ENCODE measurements around the gene XPO6. TPM values are rescaled to one million over a fixed set of nuclear protein-coding genes. Genes with fewer than 3 reads are reported as not detected.

XPO6 gene
- total RNA-seq, 1 donor from 2014 or later = 30.4 TPM

- intact Hi-C loops (cut with DNase I) = no loop called here
- no peak for ATAC-seq
Measured at GRCh38 chr16:28166394-28167208, 45.2 kb downstream of the XPO6 start.

DNA sequence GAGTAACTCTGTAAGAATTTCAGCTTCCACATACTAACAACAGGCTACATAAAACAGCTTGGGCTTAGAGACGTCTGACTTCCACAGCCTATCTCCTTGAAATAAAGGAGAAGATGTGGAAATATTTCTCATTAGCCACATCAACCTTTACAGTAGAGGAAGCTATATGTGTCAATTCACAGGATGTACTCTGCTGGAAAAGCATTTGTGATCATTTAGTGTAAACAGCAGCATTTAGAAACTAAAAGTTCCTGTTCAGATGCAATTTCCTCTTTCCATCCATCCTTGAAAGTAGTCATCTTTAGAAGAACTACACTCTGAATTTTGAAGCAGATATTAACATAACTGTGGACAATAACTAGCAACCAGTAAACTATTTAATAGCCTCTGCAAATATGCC lies 46.2 kb downstream of the XPO6 start:
- intact Hi-C loops (cut with DNase I) = no loop called here
- no peak for ATAC-seq
- DNase-seq (ENCODE audit: missing footprints) = no peak

More at GRCh38 chr16:28166394-28167208, 45.2 kb downstream of the XPO6 start:
- no peak for DNase-seq (ENCODE audit: missing footprints)

DNA sequence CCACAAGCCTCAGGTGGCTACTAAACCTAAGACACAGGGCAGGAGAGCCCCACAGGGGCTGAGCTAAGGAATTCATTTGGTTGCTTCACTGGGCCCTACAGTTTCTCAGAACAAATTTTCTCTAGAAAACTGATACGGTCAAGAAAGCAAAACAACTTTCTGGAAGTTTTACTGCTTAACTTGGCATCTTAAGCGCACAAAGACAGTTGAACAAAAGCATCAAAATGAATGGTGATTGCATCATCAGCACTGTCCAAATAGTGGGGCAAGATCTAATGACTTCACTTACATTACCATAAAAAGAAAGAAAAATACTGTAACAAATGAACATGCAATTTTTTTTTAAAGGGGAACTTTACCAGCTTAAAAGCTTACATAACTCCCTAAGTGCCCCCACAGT lies 47.6 kb downstream of the XPO6 start:
- DNase-seq (ENCODE audit: missing footprints) (no peak), ATAC-seq (peak; percentile 48)
- intact Hi-C loops (cut with DNase I) = no loop called here

DNA sequence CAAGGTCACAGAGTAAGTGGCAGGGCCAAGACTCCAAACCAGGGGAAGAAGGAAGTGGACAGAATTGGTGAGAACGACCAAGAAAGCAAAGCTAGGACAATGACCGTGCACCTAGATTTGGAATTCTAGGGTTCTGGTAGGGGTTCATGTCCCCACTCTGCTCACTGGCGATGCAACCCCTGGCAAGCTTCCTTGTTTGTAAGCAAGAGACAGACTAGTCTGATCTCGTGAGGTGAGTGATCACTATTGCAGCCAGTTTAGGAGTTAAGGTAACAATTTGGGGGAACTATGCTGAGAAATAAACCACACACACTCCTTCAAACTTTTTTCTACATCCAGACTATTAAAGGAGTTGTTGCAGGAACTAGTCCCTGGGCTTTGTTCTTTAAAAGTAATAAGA lies 48.1 kb downstream of the XPO6 start:
- intact Hi-C loops (cut with DNase I) = no loop called here
- no peak for DNase-seq (ENCODE audit: missing footprints)
- no peak for ATAC-seq

DNA sequence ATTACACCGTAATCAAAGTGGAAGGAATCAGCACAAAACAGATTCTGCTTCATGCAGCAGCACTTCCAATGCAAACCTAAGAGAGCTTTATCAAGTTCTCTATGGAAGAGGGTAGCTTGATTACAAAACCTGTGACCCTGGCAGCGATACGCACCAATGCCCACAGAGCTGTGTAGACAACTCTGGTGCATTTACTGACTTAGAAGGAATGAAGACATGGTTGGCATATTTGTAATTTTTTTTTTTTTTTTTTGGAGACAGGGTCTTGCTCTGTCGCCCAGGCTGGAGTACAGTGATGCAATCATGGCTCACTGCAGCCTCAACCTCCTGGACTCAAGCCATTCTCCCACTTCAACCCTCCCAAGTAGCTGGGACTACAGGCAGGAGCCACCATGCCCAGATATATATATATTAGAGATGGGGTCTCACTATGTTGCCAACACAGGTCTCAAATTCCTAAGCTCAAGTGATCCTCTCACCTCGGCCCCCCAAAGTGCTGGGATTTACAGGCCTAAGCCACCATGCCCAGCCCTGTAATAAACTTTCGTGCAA lies 49.4 kb downstream of the XPO6 start:
- no peak for ATAC-seq
- intact Hi-C loops (cut with DNase I) = no loop called here
- no peak for DNase-seq (ENCODE audit: missing footprints)

DNA sequence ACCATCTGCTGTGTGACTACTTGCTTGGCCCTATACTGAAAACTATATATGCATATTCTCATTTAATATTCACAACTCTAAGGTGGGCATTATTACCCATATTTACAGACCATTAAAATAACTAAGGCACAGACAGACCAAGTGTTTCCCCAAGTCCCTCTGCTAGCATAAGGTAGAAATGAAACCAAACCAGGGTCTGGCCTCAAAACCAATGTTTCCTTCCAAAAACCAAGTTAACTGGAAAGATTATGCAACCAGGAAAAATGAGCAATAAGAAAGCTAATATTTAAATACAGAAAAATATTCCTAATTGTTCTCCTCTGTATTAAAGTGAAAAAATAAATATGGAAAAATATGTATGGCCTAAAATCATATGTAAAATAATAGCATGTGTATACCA lies 50.1 kb downstream of the XPO6 start:
- intact Hi-C loops (cut with DNase I) = no loop called here
- no peak for DNase-seq (ENCODE audit: missing footprints)
- no peak for ATAC-seq

GRCh38 chr16:28158136-28158535 lies 53.6 kb downstream of the XPO6 start:
- intact Hi-C loops (cut with DNase I) = no loop called here
- peak; percentile 71 for ATAC-seq
- no peak for DNase-seq (ENCODE audit: missing footprints)

DNA sequence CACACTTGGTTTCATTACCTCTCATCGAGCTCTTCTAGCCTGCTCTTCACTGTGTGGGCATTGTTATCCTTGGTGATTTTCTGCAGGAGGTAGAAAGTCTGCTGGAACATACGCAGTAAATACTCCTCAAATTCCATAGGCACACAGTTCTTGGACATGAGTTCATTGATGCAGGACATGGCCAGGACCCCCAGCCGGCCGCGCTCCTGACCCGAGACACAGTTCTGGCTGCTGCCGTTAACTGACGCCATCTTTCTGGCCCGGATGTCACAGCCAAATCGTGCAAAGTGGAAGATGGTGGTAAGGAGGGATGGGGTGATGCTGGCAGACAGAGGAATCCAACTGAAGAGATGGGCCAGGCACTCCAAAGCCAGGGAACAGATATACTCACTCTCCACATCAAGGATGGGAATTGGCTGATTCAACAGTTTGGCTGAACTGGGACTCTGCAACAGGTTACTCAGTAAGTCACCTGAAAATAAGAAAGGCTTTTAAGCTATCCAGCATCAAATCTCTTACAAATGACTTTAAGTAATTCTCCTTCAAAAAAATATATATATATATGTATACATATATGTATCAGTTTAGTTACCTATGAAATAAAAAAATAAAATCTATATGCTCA lies 55.6 kb downstream of the XPO6 start:
- intact Hi-C loops (cut with DNase I) = no loop called here
- ATAC-seq (no peak), DNase-seq (ENCODE audit: missing footprints) (no peak)

GRCh38 chr16:28155293-28155692 lies 56.5 kb downstream of the XPO6 start:
- ATAC-seq = no peak
- intact Hi-C loops (cut with DNase I) = no loop called here
- DNase-seq (ENCODE audit: missing footprints) = no peak

- intact Hi-C loops (cut with DNase I) = no loop called here
- DNase-seq (ENCODE audit: missing footprints) (no peak), ATAC-seq (no peak)
Measured at GRCh38 chr16:28151180-28151579, 60.6 kb downstream of the XPO6 start.

GRCh38 chr16:28149011-28149888 lies 62.5 kb downstream of the XPO6 start:
- ATAC-seq (no peak), DNase-seq (ENCODE audit: missing footprints) (no peak)
- intact Hi-C loops (cut with DNase I) = no loop called here

DNA sequence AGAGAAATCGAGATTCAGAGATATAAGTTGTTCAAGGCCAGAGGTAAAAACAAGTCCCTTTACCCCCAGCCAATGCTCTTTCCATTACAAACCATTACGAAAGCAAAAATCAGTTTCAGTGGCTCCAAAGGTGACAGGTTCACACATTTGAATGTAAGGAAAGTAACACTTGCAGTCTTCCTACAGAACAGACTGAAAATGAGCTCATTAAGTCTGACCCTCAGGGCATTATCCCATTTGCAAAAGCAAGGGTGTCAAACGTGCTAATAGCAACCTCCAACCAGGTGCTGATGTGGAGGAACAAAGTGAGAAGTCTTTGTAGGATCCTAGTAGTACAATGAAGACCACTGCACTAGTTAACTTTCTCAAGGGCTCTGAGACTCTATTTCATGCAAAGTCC lies 65.2 kb downstream of the XPO6 start:
- DNase-seq (ENCODE audit: missing footprints) (no peak), ATAC-seq (no peak)
- intact Hi-C loops (cut with DNase I) = no loop called here

DNA sequence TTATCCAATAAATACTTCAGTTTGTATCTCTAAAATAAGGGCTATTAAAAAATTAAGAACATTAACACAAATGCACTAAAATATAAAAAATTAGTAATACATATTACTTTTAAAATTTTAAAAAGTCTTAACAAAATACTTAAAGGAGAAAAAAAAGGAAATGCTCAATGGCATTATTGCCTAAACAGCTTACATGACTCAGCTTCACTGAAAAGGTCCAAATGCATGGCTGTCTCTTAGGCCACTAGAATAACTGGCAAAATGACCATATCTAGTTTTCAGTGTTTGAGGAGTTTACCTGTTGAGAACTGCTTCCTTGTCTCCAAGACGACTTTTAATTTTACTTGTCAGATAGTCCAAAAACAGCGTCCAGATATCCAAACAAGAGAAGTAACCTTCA lies 66.0 kb downstream of the XPO6 start:
- intact Hi-C loops (cut with DNase I) = no loop called here
- DNase-seq (ENCODE audit: missing footprints) = no peak

GRCh38 chr16:28140788-28141618 lies 70.8 kb downstream of the XPO6 start:
- intact Hi-C loops (cut with DNase I) = no loop called here
- ATAC-seq = peak; percentile 34
- DNase-seq (ENCODE audit: missing footprints) = no peak

More for the DNA sequence above, 66.0 kb downstream of the XPO6 start:
- ATAC-seq = no peak

GRCh38 chr16:28139530-28139929 lies 72.2 kb downstream of the XPO6 start:
- intact Hi-C loops (cut with DNase I) = no loop called here
- no peak for DNase-seq (ENCODE audit: missing footprints)
- no peak for ATAC-seq

- DNase-seq (ENCODE audit: missing footprints) (no peak), ATAC-seq (no peak)
- intact Hi-C loops (cut with DNase I) = no loop called here
Measured at GRCh38 chr16:28136751-28137434, 74.9 kb downstream of the XPO6 start.

- ATAC-seq = no peak
- intact Hi-C loops (cut with DNase I) = no loop called here
- DNase-seq (ENCODE audit: missing footprints) = no peak
Measured at GRCh38 chr16:28133666-28134065, 78.1 kb downstream of the XPO6 start.
